KMS-11 (cell line): ENCODE measurements around the gene PDXK.

ENCODE experiments used
- H2AFZ ChIP-seq: fragments of 200-600 bp; sonication (generic); 2 replicates; pipeline ENCODE4 v1.6.1; 2016; ENCODE audit warnings: antibody characterized with exemption, mixed run types, low read depth
- H3K27ac ChIP-seq: fragments of 200-600 bp; sonication (generic); 2 replicates; pipeline ENCODE4 v1.6.1; 2016; ENCODE audit warnings: mild to moderate bottlenecking, mixed run types
- H3K27me3 ChIP-seq: fragments of 200-600 bp; sonication (generic); 2 replicates; pipeline ENCODE4 v1.6.1; 2017; ENCODE audit warnings: mild to moderate bottlenecking, low read depth, mixed run types, moderate library complexity; ENCODE audit not compliant: insufficient read depth
- H3K36me3 ChIP-seq: fragments of 200-600 bp; sonication (generic); 2 replicates; pipeline ENCODE4 v1.6.1; 2017; ENCODE audit warnings: mild to moderate bottlenecking, mixed run types; ENCODE audit not compliant: insufficient read depth
- H3K4me1 ChIP-seq: fragments of 200-600 bp; sonication (generic); 2 replicates; pipeline ENCODE4 v1.6.1; 2016; ENCODE audit warnings: mild to moderate bottlenecking, low read depth, mixed run types; ENCODE audit not compliant: poor library complexity, severe bottlenecking
- H3K4me2 ChIP-seq: fragments of 200-600 bp; sonication (generic); 2 replicates; pipeline ENCODE4 v1.7.0; 2016; ENCODE audit warnings: mild to moderate bottlenecking, mixed run types
- H3K4me3 ChIP-seq: fragments of 200-600 bp; sonication (generic); IDR thresholded peaks from 2 replicates; pipeline ENCODE4 v1.6.1; 2017; ENCODE audit warnings: low read depth, low read length, mixed read lengths; ENCODE audit not compliant: insufficient read depth
- H3K79me2 ChIP-seq: fragments of 200-600 bp; sonication (generic); 2 replicates; pipeline ENCODE4 v1.6.1; 2016; ENCODE audit warnings: low read depth, mixed run types; ENCODE audit not compliant: insufficient read depth
- H3K9ac ChIP-seq: fragments of 200-600 bp; sonication (generic); 2 replicates; pipeline ENCODE4 v1.6.1; 2016; ENCODE audit warnings: mild to moderate bottlenecking, mixed run types
- H4K20me1 ChIP-seq: fragments of 200-600 bp; sonication (generic); 2 replicates; pipeline ENCODE4 v1.6.1; 2016; ENCODE audit warnings: mild to moderate bottlenecking, mixed run types; ENCODE audit not compliant: insufficient read depth
- CTCF ChIP-seq: fragments of 200-600 bp; sonication (generic); conservative IDR thresholded peaks from 2 replicates; pipeline ENCODE4 v1.6.1; 2017; ENCODE audit warnings: low read depth, mild to moderate bottlenecking, antibody characterized with exemption, low read length, moderate library complexity, mixed read lengths

PDXK gene

GRCh38 chr21:43797415-43797814 is 78.5 kb downstream of the PDXK start:
- TF ChIP-seq CTCF = no peak
- no peak overlapping the region for H3K9ac ChIP-seq
- H3K27me3 ChIP-seq = no peaks in the 10 kb centered on the region
- no peak overlapping the region for H2AFZ ChIP-seq
- H4K20me1 ChIP-seq = no peaks in the 10 kb centered on the region
- H3K4me3 ChIP-seq = no peak overlapping the region
- H3K36me3 ChIP-seq = peaks cover 42% of the 10 kb centered on the region; the same call in 1 of the 2 replicates
- no peaks in the 10 kb centered on the region for H3K4me1 ChIP-seq
- H3K27ac ChIP-seq = no peak overlapping the region
- H3K79me2 ChIP-seq = peaks cover 20% of the 10 kb centered on the region; the same call in 1 of the 2 replicates
- H3K4me2 ChIP-seq = no peak overlapping the region

DNA sequence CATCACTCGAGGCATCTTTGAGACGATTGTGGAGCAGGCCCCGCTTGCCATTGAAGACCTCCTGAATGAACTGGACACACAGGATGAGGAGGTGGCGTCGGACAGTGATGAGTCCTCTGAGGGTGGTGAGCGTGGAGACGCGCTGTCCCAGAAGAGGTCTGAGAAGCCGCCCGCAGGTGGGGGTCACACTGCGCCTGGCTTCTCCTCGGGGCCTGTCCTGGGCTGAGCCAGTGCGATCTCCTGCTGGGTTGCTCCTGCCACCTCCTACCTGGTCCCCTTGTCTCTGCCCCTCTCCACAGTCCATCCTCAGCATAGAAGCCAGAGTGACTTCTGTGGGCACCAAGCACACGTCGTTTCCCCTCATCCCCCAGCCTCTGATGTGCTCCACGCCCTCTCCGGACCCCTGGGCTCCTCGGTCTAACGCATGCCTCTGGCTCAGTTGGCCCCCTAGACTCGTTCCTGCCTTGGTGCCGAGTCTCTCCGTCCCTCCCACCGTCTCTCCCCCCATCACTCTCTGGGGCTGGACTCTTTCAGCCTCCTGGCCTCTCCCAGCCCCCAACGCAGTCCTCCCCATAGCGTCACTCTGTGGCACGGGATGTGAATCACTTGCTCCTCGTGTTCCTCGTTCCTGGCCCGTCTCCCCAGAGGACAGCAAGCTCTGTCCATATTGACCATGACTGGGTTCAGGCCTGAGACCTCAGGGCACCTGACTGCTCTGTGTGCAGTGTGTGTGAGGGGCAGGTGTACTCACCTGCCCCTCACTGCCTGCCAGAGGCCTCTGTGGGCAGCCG is 79.2 kb downstream of the PDXK start:
- no peak overlapping the region for H2AFZ ChIP-seq
- H3K27ac ChIP-seq = no peak overlapping the region
- peaks cover 14% of the 10 kb centered on the region; the same call in 1 of the 2 replicates for H3K79me2 ChIP-seq
- H3K4me2 ChIP-seq = no peak overlapping the region
- no peak overlapping the region for H3K9ac ChIP-seq
- H3K4me3 ChIP-seq = no peak overlapping the region
- no peak for TF ChIP-seq CTCF
- H4K20me1 ChIP-seq = no peaks in the 10 kb centered on the region
- peaks cover 45% of the 10 kb centered on the region; the same call in 1 of the 2 replicates for H3K36me3 ChIP-seq
- no peaks in the 10 kb centered on the region for H3K27me3 ChIP-seq
- H3K4me1 ChIP-seq = no peaks in the 10 kb centered on the region

GRCh38 chr21:43799301-43799840 is 80.4 kb downstream of the PDXK start:
- peaks cover 41% of the 10 kb centered on the region; the same call in 1 of the 2 replicates for H3K36me3 ChIP-seq
- no peak overlapping the region for H3K9ac ChIP-seq
- H3K4me3 ChIP-seq = no peak overlapping the region
- H2AFZ ChIP-seq = no peak overlapping the region
- H3K27ac ChIP-seq = no peak overlapping the region
- no peaks in the 10 kb centered on the region for H4K20me1 ChIP-seq
- H3K27me3 ChIP-seq = no peaks in the 10 kb centered on the region
- no peak for TF ChIP-seq CTCF
- no peak overlapping the region for H3K4me2 ChIP-seq
- H3K79me2 ChIP-seq = peaks cover 3% of the 10 kb centered on the region; the same call in 1 of the 2 replicates
- H3K4me1 ChIP-seq = no peaks in the 10 kb centered on the region

DNA sequence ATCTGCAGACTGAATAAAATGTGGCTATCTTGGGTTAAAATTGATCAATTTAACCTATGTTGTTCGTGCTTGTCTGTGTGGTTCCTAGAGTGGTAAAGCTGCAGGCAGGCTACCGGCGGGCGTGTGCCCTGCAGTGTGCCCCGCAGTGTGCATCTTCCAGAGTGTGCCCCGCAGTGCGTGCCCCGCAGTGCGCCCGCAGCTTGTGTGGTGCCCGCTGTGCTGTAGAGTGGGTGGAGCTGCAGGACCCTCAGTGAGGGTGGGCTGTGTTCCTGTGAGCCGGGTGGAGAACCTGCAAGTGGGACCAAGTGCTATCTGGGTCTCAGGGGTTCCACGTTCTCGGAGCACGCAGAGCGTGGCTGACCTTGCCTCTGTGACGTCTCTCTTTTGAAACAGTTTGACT is 81.2 kb downstream of the PDXK start:
- Histone ChIP-seq H3K27me3 (no peaks in the 10 kb centered on the region), H4K20me1 (no peaks in the 10 kb centered on the region), H3K4me2 (no peak overlapping the region), H3K79me2 (no peaks in the 10 kb centered on the region; the same call in 1 of the 2 replicates), H2AFZ (no peak overlapping the region), H3K36me3 (peaks cover 40% of the 10 kb centered on the region; the same call in 1 of the 2 replicates), H3K4me3 (no peak overlapping the region), H3K4me1 (peaks cover 7% of the 10 kb centered on the region), H3K9ac (no peak overlapping the region), H3K27ac (no peak overlapping the region)
- TF ChIP-seq CTCF = no peak
